ENCODE results near the gene ZNF280D.
"Not testable (repeated sequence)": the region's sequence is repeated elsewhere in the genome, so short reads cannot be mapped to it uniquely, and the experiment has no call there.

ZNF280D gene

DNA sequence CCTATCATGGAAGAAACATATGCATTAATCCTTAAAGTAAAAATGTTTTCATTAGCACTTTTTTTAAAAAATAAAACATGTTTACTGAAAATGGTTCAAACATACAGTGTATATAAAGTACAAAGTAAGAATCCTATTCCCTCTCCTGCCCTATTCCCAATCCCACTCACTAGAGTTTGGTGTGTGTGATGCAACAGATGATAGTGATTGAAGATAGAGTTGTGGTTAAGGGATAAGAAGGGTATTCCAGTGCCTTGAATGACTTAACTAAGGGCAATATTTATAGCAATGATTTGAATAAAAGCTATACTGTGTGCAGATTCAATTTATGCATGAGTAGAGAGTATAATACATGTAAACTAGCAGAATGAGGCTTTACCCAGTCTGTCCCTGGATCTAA lies 18.1 kb downstream of the ZNF280D start:
- no peak for DNase-seq

DNA sequence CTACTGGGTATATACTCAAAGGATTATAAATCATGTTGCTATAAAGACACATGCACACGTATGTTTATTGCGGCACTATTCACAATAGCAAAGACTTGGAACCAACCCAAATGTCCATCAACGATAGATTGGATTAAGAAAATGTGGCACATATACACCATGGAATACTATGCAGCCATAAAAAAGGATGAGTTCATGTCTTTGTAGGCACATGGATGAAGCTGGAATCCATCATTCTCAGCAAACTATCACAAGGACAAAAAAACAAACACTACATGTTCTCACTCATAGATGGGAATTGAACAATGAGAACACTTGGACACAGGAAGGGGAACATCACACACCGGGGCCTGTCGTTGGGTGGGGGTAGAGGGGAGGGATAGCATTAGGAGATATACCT lies 23.8 kb downstream of the ZNF280D start:
- DNase-seq: not testable (repeated sequence)

DNA sequence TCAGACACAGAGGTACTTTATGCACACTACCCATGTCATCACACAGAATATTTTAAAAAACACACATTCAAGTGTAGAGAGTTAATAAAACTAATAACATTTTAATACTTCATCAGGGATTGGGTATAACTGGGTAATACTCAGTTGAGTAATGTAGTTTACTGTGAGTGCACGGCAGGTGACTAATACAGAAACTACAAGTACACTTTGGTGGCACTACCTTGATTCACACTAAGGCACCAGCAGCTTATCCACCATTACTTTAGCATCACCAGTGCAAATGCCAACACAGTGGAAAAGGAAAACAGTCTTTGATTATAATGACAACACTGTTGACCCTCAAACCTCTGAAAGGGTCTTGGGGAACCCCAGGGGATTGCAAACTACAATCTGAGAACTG lies 33.6 kb downstream of the ZNF280D start:
- DNase-seq: no peak

DNA sequence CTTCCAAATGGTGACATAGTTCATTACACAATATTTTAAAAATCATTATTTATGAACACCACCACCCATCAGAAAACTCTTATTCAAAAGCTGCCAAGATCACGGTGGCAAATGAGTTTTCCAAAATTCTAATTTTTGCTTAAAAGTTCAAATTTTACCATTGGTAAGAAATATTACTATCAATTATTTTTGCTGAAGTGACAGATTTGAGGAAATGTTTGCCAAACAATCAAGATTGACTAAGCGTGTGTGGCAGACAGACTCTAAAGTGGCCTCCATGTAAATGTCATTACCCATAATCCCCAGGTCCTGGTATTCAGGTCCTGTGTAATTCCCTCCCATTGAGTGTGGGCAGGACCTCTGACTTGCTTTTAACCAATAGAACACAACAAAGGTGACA lies 35.0 kb downstream of the ZNF280D start:
- no peak for DNase-seq

DNA sequence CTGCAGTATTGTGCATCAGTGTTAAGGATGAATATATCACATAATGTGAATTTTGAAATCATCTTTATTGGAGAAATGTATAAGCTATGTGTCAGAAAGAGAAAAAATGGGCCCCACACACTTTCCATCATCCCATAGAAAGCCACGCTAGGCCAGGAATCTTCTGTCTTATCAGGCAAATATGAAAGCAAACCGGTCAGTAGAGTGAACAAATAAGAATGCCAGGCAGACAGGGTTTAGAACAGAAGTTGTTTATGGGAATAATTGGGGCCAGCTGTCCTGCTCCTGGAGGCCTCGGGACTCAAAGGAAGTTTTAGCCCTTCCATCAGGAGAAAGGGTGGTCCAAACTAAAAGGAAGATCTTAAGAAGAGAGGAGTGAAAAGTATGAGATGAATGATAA lies 39.5 kb downstream of the ZNF280D start:
- no peak for DNase-seq

DNA sequence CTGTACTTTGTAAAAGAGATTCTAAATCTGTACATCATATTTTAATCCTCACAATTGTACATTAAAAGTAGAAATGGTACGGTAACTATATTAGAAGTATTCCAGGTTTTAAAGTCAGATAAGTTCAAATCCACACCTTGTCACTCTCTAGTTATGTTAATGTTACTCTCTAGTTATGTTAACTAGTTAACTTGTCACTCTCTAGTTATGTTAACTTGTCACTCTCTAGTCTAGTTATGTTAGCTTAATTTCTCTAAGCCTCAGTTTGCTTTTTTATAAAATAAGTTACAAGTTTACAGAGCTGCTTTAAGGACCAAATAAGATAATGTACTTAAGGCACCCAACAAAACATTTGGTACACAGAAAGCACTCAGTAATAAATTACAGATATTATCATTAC lies 42.6 kb downstream of the ZNF280D start:
- no peak for DNase-seq

DNA sequence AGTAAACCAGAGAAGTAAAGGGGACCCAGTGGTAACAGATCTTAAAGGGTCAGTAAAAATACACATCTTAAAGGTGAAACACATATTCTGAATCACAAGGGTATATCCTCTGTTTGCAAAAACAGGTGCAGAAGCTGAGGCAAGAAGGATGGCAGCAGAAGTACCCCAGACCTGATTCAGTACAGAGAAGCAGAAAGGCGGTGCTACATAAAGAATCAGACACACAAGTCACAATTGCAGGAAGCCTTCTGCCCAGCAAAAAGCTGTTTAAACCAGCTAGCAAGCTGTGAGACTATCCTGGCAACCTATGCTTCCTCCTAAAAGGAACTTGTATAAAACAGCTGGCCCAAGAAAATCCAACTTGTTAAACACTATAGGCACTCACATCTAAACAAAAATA lies 49.4 kb downstream of the ZNF280D start:
- DNase-seq: no peak

DNA sequence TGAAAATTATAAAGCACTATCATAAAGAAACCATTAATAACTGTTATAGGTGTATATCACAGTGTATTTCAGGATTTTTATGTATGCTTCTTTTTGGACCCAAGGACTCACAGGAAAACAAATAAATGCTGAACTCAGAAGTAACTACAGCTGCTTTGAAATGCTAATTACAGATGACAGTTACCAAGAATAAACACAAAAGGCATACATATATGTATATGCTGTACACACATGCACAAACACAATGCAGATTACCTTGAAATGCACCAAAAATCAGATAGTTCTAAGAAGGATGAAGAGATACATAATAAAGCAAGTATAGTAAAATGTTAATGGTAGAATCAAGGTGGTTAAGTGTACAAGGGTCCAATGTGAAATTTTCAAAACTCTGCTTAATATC lies 52.2 kb downstream of the ZNF280D start:
- no peak for DNase-seq

DNA sequence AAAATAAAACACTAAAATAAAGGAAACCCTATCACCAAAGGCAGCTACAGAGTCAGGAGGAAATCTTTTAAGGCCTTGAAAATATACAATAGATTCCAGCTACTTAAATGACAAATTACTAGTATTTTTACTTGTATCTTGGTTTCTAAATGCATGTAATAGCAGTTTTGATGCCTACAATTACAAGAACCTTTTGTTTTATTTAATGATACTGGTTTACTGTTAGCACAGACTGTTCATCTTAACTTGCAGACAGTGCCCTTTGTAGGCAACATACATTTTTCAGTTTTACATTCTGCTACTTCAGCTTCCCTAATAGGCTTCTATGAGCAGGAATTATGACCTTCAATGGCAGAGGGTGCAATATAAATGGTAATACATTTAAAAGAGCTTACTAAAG lies 54.1 kb downstream of the ZNF280D start:
- no peak for DNase-seq

DNA sequence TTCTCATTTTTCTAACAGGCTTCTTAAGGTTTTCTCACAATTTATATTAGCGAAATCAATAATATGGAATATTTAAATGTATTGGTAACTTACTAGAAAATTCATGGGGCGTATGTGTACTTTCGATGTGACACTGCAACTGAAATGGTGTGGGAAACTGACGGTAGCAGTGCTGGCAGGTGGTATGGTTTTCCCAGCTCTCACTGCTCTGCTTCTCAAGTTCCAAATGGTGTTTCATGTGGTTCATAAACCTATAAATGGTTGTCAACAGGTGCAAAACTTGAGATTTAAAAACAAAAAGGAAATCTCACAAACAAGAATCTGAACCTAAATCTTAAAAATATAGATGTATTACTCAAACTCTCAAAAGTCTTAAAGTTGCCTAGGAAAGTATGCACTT lies 54.7 kb downstream of the ZNF280D start:
- no peak for DNase-seq

DNA sequence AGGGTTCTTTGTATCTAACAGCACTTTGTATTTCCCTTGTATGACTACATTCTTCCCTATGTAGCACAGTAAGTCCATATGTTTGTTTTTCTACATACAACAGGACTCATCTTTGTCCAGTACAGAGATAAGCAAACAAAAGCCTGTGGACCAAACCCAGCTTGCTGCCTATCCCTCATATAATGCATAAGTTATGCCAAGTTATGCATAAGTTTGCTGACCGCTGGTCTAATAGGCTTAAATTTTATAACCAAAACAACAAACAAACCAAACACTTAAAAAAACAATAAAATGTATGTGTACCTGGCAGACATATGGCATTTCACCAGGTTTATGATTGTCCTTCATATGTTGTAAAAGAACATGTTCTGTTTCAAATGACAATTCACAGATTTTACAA lies 56.0 kb downstream of the ZNF280D start:
- DNase-seq: no peak

DNA sequence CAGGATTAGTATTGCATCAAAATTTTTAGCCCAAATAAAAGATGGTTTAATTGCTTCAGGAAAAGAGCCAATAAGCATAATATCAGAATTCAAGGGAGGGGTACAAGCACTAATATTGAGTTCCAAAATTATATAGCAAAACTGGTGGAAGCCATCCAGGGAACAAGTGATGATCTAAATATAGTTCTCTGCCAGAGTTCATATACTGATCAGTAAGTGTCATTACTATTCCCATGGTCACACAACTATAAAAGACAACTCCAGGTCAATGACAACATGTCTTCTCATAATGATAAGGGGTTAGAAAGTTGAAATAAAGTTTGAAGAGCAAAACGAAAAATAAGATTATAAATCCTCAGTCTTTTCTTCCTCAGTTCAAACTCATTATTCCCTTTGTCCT lies 57.4 kb downstream of the ZNF280D start:
- DNase-seq: no peak

DNA sequence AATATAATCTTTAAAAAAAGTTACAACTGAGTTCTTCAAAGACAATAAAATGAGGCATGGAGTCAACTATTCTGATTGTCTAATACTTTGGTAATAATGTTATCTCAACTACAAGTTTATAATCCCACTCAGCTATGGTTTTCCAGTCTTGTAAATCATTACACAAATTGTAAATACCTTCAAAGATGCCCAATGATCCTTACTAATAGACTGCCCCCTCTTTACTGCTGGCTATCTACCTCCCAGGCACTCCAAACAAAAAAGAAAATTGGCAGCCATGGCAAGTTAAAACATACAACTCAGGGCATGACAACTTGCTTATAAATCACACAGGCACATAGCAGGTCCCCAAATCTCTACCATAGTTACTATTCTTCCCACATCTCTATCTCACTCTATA lies 58.5 kb downstream of the ZNF280D start:
- DNase-seq: no peak

DNA sequence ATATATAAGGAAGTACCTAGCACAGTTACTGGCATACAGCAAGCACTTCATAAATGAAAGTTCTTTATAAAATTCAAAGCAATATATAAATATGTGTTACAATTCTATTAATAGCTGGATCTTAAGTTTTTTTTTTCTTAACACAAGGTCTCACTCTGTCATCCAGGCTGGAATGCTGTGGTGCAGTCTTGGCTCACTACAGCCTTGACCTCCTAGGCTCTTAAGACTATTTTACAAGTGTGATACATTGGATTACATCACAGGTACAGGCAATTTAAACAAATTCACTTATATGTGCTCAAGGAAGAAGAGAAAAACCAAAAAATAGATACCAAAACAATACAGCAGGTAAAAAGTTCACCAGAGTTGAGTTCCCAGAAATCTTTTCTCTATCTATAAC lies 60.6 kb downstream of the ZNF280D start:
- no peak for DNase-seq

DNA sequence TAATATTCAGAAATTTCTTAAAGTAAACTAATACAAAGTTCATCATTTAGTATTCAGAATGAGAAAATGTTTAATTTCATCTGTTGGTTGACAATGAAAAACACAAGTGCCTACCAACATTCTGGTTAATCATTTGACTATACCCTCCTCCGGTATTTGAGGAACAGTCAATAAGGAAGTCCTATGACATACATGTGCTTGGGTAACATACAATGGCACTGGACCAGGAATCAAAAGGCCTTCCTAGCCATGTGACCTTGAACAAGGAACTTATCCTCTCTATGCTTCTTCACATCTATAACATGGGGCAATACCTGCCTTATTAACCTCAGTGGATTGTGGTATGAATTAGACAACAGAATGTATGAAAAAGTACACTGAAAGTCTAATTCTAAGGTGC lies 65.8 kb downstream of the ZNF280D start:
- no peak for DNase-seq

DNA sequence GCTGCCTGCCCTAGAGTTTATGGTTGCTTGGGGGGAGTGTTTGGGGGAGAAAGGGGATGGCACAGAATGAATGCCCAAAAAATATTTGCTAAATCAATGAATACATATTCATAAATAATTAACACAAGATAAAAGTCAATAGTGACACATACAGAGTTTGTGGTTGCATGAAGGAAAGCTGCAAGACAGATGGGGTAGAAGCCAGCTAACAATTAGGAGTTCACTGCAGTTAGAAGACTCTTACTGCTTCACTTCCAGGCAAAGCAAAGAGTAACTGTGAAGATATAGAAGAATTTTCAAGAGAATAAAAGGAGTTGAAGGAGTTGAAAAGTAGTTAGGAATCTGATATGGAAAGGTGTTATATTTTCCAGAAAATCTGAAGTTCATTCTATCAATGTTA lies 72.4 kb downstream of the ZNF280D start:
- DNase-seq: no peak

DNA sequence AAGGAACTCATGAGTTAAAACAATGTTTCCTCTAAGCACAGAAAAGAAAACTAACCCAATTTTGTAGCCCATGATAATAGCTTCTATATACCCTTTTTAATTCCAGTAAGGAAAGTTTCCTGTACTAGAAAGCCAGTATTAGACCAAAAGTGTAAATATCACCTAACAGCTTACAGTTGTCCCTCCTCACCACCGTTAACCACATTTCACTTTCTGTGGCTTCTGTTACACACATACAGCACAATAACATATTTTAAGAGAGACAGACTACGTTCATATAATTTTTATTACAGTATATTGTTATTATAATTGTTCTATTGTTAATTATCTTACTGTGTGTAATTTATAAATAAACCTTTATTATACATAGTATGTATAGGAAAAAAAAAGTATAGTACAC lies 74.1 kb downstream of the ZNF280D start:
- no peak for DNase-seq

DNA sequence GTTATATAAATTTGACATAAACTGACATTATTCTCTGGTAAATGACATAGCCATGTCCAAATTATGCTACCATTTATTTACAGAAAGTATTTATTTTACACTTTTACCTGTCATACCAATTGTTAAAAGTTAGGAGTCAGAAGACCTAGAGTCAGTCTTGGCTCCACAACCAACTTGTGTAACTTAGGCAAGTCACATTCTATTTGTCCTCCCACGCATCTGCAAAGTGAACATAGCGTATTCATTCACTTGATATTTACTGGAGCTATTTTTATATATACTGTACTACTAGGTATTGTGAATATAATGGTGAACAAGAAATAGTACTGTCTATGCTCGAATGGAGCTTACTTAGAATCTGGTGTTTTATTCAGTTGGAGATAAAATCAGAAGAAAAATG lies 78.7 kb downstream of the ZNF280D start:
- DNase-seq: no peak

DNA sequence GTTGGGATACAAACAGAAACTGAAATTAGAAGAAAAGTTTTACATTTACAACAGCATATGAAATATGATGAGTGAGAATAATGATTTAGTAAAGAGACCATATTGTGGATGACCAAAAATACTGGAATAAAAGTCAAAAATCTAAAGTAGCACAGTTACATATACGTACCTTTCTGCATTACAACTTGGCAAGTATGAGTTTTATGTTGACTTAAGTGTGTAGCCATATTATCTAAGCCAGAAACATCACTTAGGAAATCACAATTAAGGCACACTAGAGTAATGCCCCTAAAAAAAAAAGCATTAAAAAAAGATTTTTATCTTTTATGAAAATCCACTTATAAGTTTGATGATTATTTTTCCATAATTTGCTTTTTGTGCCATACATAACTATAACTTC lies 79.1 kb downstream of the ZNF280D start:
- DNase-seq: no peak

DNA sequence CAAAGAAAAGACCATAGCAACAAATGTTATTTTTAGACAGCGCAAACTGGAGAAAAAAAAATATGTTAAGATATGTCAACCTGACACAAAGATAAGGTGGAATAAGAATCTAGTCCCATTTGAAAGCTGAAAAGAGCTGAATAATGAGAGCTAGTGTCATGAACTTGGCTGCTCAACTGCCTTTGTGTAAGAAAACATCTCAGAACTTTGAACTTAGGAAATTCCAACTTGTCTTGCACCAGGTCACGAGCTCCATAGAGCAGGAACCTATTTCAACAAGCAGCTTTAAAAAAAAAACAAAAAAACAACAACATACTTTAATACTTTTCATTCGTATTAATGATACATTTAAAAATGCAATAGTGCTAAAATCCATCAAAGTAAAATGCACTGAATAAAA lies 79.5 kb downstream of the ZNF280D start:
- DNase-seq: no peak

DNA sequence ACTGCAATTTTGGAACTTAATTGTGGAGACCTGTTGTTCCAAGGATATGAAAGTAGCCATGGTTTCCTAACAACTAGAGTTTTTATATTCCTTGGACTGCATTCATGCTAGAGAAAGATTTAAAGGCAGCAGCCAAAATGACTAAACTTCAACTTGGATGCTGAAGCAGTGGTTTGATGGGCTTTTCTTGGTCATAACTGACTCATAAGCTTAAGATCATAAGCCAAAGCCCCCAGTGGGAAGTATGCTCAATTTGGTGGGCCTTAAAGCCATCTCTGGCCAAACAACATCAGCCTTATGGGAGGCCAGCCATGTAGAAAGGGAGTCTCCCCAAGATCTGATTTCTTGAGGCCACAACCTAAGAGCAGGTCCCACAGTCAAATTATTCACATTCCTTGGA lies 80.2 kb downstream of the ZNF280D start:
- no peak for DNase-seq

DNA sequence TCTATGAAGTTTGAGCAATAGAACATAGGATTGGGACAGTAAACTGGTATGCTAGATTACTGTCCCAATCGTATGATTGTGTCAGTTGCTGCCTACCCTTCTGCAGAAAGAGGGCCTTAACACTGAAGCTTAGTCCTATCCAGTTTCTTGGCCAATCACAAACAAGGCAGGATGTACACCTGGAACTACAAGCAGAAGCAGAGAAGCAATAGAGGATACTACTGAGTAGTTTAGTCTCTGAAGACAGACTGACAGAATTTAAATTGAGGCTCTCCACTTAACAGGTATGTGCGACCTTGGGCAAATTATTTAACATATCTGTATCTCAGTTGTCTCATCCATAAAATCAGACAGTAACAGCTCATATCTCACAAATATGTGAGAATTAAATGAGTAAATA lies 85.0 kb downstream of the ZNF280D start:
- no peak for DNase-seq

DNA sequence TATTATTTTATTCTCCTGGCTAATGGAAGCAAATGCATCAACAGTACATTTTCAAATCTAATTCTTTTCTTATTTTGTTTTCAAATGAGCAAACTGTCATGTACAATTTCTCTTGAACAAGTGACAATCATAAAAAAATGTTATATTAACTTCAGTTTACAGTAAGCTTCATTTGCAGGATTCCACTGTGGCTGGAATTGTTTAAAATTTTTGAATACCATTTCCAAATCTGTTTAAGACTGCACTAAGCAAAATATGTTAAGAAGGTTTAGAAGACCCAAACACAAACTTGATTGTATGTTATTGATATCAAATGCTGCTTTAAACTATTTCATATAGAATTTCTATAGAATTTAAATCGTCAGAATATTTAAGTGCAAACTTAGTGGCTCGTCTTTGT lies 92.8 kb downstream of the ZNF280D start:
- DNase-seq: no peak

DNA sequence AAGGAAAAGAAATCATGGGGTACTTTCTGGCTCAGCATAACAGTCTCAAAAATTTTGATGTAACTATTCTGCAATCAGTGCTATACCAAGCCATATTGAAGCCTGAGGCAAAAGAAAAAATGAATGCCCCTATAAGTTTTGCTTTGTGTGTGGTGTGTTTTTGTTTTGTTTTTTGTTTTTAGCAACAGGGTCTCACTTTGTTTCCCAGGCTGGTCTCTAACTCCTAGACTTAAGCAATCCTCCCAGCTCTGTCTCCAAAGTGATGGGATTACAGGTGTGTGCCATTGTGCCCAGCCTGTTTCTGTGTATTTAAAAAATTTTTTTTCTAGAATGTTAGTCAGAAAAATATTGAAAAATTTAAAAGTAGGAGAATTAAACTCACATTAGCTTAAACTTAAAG lies 93.2 kb downstream of the ZNF280D start:
- no peak for DNase-seq

DNA sequence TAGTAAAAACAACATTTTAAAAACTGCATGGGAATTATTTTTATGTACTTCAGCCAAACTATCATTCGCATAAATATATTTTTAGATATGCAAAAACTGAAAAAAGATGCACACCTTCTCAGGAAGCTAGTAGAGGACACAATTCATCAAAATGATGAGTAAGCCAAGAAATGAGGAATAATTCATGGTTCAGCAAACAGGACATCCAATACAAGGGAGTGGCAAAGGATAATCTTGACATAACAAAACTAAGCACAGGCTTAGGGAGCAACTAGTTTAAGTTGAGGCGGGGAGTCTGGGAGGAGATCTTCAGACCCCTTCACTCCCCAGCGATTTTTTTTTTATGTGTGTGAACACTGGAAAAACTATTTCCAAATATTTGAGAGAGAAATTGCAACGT lies 93.7 kb downstream of the ZNF280D start:
- DNase-seq: no peak

DNA sequence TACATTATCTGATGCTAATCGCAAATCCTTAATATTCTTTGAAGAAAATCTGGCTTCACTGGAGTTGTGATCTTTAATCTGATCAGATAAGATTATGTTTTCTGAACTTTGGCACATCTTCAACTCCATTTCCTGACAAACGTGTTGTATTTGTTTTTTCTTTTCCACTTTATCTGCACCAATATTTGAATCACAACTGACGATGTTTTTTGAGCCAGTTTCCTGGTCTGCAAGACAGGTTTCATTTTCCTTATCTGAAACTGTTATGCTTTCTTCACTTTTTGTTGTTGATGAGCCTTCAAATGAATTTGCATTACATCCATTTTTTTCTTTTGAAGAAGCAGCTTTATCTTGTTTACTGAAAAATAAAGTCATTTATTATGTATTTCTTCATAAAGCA lies 101.5 kb downstream of the ZNF280D start:
- no peak for DNase-seq

Measured in cortex of kidney (tissue), 1 donor.